Measurements from ENCODE around the gene ADARB1. TPM values are rescaled to one million over a fixed set of nuclear protein-coding genes. Genes with fewer than 3 reads are reported as not detected.

ADARB1 gene
- polyA plus RNA-seq, 3 donors from 2014 or later: 3.0 to 4.5 (median 3.4) TPM

GRCh38 chr21:45231705-45232104 lies 157.3 kb downstream of the ADARB1 start:
- Mint-ChIP-seq H3K4me3 (no peak overlapping the region), H3K9me3 (no peaks in the 10 kb centered on the region), H3K36me3 (no peaks in the 10 kb centered on the region), H3K27me3 (ENCODE audit: low read depth in 3 of 3) (peaks cover 15 to 49% (median 23%) of the 10 kb centered on the region in 3 donors), H3K4me1 (peaks cover 24 to 26% of the 10 kb centered on the region in 2 donors), H3K27ac (no peak overlapping the region)
- DNase-seq: no peak

- Mint-ChIP-seq H3K4me3 (peak overlapping the region in 1 of 5 donors; percentile 44), H3K27me3 (ENCODE audit: low read depth in 3 of 3) (peaks cover 4 to 27% (median 16%) of the 10 kb centered on the region in 3 donors), H3K4me1 (peaks cover 0 to 2% of the 10 kb centered on the region in 2 donors), H3K36me3 (no peaks in the 10 kb centered on the region), H3K9me3 (no peaks in the 10 kb centered on the region), H3K27ac (no peak overlapping the region)
- DNase-seq: no peak
Observed at GRCh38 chr21:45234127-45234526, 159.7 kb downstream of the ADARB1 start.

DNA sequence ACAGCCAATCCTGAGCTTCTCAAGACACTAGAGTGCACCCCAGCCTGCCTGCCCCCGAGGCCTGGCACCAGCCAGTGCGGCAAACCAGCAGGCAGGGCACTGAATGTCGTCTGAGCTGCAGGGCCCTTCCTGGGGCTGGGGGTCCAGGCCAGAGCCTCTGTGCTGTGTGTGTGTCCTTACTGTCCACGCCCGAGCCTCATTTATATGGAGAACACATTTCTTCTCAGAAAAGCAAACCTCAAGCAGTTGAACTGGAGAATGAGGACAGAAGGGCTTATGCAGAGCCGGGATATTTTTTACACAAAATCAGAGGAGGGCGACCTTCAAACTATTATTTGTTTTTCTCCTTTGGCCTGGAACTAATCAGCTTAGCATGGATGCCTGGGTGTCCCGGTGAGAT lies 160.6 kb downstream of the ADARB1 start:
- Mint-ChIP-seq H3K4me3 (no peak overlapping the region), H3K36me3 (no peaks in the 10 kb centered on the region), H3K4me1 (no peaks in the 10 kb centered on the region), H3K27ac (no peak overlapping the region), H3K9me3 (no peaks in the 10 kb centered on the region), H3K27me3 (ENCODE audit: low read depth in 3 of 3) (peaks cover 4 to 28% (median 12%) of the 10 kb centered on the region in 3 donors)
- DNase-seq: no peak

GRCh38 chr21:45235488-45235887 lies 161.1 kb downstream of the ADARB1 start:
- H3K4me1 Mint-ChIP-seq: no peaks in the 10 kb centered on the region
- peak overlapping the region in 1 of 6 donors; percentile 33 for H3K27ac Mint-ChIP-seq
- no peak overlapping the region for H3K4me3 Mint-ChIP-seq
- H3K9me3 Mint-ChIP-seq: no peaks in the 10 kb centered on the region
- no peak for DNase-seq
- H3K27me3 Mint-ChIP-seq (ENCODE audit: low read depth in 3 of 3): peaks cover 4 to 33% (median 12%) of the 10 kb centered on the region in 3 donors
- no peaks in the 10 kb centered on the region for H3K36me3 Mint-ChIP-seq

- H3K9me3 Mint-ChIP-seq: no peaks in the 10 kb centered on the region
- no peak for DNase-seq
- H3K4me1 Mint-ChIP-seq: no peaks in the 10 kb centered on the region
- H3K27ac Mint-ChIP-seq: no peak overlapping the region
- H3K36me3 Mint-ChIP-seq: no peaks in the 10 kb centered on the region
- H3K4me3 Mint-ChIP-seq: no peak overlapping the region
- H3K27me3 Mint-ChIP-seq (ENCODE audit: low read depth in 3 of 3): peaks cover 4 to 34% (median 12%) of the 10 kb centered on the region in 3 donors
Observed at GRCh38 chr21:45236481-45236880, 162.1 kb downstream of the ADARB1 start.

GRCh38 chr21:45237401-45237800 lies 163.0 kb downstream of the ADARB1 start:
- Mint-ChIP-seq H3K9me3 (peaks cover 0 to 9% (median 4%) of the 10 kb centered on the region in 6 donors), H3K4me3 (no peak overlapping the region), H3K36me3 (peaks cover 0 to 6% (median 0%) of the 10 kb centered on the region in 3 donors), H3K27me3 (ENCODE audit: low read depth in 3 of 3) (peaks cover 8 to 38% (median 12%) of the 10 kb centered on the region in 3 donors), H3K4me1 (no peaks in the 10 kb centered on the region), H3K27ac (no peak overlapping the region)
- no peak for DNase-seq

- peaks cover 2 to 22% (median 4%) of the 10 kb centered on the region in 3 donors for H3K27me3 Mint-ChIP-seq (ENCODE audit: low read depth in 3 of 3)
- no peak for DNase-seq
- peaks cover 0 to 15% (median 6%) of the 10 kb centered on the region in 3 donors for H3K36me3 Mint-ChIP-seq
- H3K4me1 Mint-ChIP-seq: no peaks in the 10 kb centered on the region
- H3K27ac Mint-ChIP-seq: no peak overlapping the region
- H3K9me3 Mint-ChIP-seq: peaks cover 9 to 27% (median 17%) of the 10 kb centered on the region in 6 donors
- H3K4me3 Mint-ChIP-seq: no peak overlapping the region
Observed at GRCh38 chr21:45241357-45241756, 167.0 kb downstream of the ADARB1 start.

GRCh38 chr21:45243603-45244002 lies 169.2 kb downstream of the ADARB1 start:
- Mint-ChIP-seq H3K36me3 (peaks cover 0 to 15% (median 6%) of the 10 kb centered on the region in 3 donors), H3K27me3 (ENCODE audit: low read depth in 3 of 3) (peaks cover 4 to 23% (median 5%) of the 10 kb centered on the region in 3 donors), H3K4me1 (no peaks in the 10 kb centered on the region), H3K27ac (no peak overlapping the region), H3K4me3 (no peak overlapping the region), H3K9me3 (peaks cover 9 to 27% (median 17%) of the 10 kb centered on the region in 6 donors)
- DNase-seq: no peak

GRCh38 chr21:45244799-45245340 lies 170.5 kb downstream of the ADARB1 start:
- H3K4me1 Mint-ChIP-seq: no peaks in the 10 kb centered on the region
- H3K27ac Mint-ChIP-seq: no peak overlapping the region
- no peak for DNase-seq
- H3K36me3 Mint-ChIP-seq: peaks cover 0 to 15% (median 6%) of the 10 kb centered on the region in 3 donors
- peaks cover 4 to 23% (median 5%) of the 10 kb centered on the region in 3 donors for H3K27me3 Mint-ChIP-seq (ENCODE audit: low read depth in 3 of 3)
- no peak overlapping the region for H3K4me3 Mint-ChIP-seq
- H3K9me3 Mint-ChIP-seq: peaks cover 9 to 27% (median 17%) of the 10 kb centered on the region in 6 donors

DNA sequence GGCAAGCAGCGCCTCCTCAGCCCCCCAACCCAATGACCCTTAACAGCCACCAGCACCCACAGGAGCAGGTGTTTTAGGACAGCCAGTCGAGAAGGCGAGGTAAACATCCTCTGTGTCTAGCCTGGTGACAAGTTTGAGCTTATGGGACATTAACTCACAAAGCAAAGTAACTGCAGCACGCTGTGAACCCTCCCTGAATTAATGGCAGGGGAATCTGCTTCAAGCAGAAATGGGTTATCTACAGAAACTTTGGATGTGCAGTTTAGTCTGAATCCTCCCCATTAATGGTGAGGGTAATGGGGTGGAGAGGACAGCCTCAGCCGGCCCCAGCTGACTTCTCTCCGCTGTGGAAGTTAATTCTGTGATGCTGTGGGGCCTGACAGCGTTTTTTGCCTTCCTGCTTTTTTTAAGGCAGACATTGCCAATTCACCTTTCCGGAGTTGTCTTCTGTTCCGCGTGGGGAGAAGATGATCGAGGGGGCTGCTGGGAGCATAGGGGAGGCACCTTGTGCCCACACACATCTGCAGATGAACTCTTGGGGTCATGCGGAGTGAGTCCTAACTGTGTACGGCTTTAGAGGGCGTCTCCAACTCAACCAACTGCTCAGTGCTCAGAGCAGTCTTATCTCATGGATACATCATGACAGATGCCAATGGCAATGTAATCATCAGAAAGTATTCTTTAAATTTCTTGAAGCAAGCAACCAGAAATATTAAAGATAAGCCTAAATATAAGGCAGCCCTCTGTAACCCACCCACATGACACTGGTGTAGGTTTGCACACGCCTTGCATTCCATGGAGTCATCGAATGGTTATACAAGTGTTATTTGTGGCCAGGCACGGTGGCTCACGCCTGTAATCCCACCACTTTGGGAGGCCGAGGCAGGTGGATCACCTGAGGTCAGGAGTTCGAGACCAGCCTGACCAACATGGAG lies 172.3 kb downstream of the ADARB1 start:
- H3K27ac Mint-ChIP-seq: peak overlapping the region in 1 of 6 donors; percentile 17
- peaks cover 5 to 15% (median 6%) of the 10 kb centered on the region in 3 donors for H3K27me3 Mint-ChIP-seq (ENCODE audit: low read depth in 3 of 3)
- DNase-seq: no peak

GRCh38 chr21:45248301-45248892 lies 174.0 kb downstream of the ADARB1 start:
- H3K4me1 Mint-ChIP-seq: no peaks in the 10 kb centered on the region
- peaks cover 0 to 9% (median 4%) of the 10 kb centered on the region in 3 donors for H3K36me3 Mint-ChIP-seq
- H3K27me3 Mint-ChIP-seq (ENCODE audit: low read depth in 3 of 3): peaks cover 2 to 15% (median 3%) of the 10 kb centered on the region in 3 donors
- no peak for DNase-seq
- H3K9me3 Mint-ChIP-seq: peaks cover 9 to 12% (median 10%) of the 10 kb centered on the region in 6 donors
- no peak overlapping the region for H3K4me3 Mint-ChIP-seq
- H3K27ac Mint-ChIP-seq: no peak overlapping the region

More for the DNA sequence above, 172.3 kb downstream of the ADARB1 start:
- Mint-ChIP-seq H3K4me1 (no peaks in the 10 kb centered on the region), H3K4me3 (no peak overlapping the region), H3K36me3 (peaks cover 0 to 14% (median 6%) of the 10 kb centered on the region in 3 donors), H3K9me3 (peaks cover 9 to 25% (median 17%) of the 10 kb centered on the region in 6 donors)

GRCh38 chr21:45248893-45249381 lies 174.6 kb downstream of the ADARB1 start:
- Mint-ChIP-seq H3K36me3 (peaks cover 0 to 4% (median 0%) of the 10 kb centered on the region in 3 donors), H3K27ac (no peak overlapping the region), H3K27me3 (ENCODE audit: low read depth in 3 of 3) (peaks cover 2 to 11% (median 3%) of the 10 kb centered on the region in 3 donors), H3K4me1 (no peaks in the 10 kb centered on the region), H3K4me3 (no peak overlapping the region), H3K9me3 (peaks cover 4 to 7% (median 5%) of the 10 kb centered on the region in 6 donors)
- no peak for DNase-seq

DNA sequence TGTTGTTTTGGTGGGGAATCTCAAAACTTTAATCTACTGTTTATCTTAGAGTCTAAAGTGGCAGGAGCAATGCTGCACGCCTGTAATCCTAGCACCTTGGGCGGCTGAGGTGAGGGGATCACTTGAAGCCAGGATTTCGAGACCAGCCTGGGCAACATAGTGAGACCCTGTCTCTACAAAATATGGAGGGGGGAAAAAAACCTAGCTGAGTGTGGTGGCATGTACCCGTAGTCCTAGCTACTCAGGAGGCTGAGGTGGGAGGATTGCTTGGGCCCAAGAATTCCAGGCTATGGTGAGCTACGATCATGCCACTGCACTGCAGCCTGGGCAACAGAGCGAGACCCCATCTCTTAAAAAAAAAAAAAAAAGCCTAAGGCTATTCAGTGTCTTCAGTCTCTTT lies 175.2 kb downstream of the ADARB1 start:
- Mint-ChIP-seq H3K4me3 (no peak overlapping the region), H3K27ac (no peak overlapping the region), H3K27me3 (ENCODE audit: low read depth in 3 of 3) (peaks cover 3 to 15% (median 3%) of the 10 kb centered on the region in 3 donors), H3K4me1 (peaks cover 3 to 4% of the 10 kb centered on the region in 2 donors), H3K9me3 (peaks cover 0 to under 1% (median 0%) of the 10 kb centered on the region in 6 donors), H3K36me3 (no peaks in the 10 kb centered on the region)
- DNase-seq: no peak

All from immature natural killer cell (primary cell).